Posterior cingulate gyrus (tissue), 11 donors: ENCODE results near the gene LRRC4C.
"Not testable (repeated sequence)": the region's sequence is repeated elsewhere in the genome, so short reads cannot be mapped to it uniquely, and the experiment has no call there.

Source experiments
- DNase-seq, 10 donors: peaks; one replicate each; pipeline versions ENCODE4 v3.0.0 to v3.0.0-alpha.2; 2020 to 2021; ENCODE audit warnings: mixed read lengths in 3 of 10
- intact Hi-C: fragments of 100-400 bp; cut with DNase I; formaldehyde crosslinking; loops from one replicate; pipeline ENCODE4 v1.15.1; 2023

The LRRC4C gene

GRCh38 chr11:40223596-40224330 lies 1235.7 kb downstream of the LRRC4C start:
- intact Hi-C loops: no loop called here
- DNase-seq: no peak

DNA sequence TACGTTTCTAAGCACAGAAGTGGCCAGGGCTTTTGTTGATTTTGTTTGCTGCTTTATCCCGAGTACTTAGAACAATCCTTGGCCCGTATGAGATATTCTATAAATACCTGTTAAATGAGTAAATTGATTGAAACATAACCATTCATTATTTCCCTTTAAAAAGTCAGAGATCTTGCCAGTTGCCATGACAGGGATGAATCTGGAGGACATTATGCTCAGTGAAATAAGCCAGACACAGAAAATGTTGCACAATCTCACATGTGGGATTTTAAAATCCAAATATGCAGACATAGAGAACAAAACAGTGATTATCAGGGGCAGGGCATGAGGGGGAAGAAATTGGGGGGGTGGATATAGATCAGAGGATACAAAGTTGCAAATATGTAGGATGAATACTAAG lies 1240.1 kb downstream of the LRRC4C start:
- intact Hi-C loops: no loop called here
- no peak for DNase-seq

DNA sequence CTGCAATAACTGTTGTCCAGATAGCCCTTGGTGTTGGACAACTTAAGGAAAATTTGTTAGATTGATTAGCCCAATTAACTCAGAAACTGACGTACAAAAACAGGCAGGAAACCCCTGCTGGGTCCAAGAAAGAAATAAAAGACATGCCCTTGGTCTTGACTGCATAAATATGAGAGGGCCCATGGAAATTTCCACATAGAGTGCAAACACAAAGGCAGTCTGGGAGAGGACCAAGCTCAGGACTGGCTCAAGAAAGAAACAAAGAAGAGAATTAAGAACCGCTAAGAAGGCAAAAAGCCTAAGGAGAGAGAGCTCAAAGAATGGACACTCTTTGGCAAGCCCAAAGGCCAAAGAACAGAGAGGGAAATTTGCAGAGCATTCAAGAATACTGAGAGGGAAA lies 1243.9 kb downstream of the LRRC4C start:
- intact Hi-C loops: no loop called here

DNA sequence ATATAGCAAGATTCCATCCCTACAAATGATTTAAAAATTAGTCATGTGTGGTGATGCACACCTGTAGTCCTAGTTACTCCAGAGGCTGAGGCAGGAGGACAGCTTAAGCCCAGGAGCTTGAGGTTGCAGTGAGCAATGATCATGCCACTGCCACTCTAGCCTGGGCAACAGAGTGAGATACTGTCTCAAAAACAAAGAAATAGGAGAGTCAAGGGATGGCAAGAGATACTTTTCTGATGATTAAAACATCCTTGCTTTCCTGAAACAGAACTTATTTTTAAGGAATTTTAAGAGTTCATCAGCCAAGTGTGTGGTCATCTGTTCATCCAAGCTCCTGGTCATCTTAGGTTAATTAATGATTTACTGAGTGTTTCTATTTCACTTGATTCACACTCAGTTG lies 1252.0 kb downstream of the LRRC4C start:
- no peak for DNase-seq
- intact Hi-C loops: no loop called here

More for the DNA sequence above, 1243.9 kb downstream of the LRRC4C start:
- no peak for DNase-seq

DNA sequence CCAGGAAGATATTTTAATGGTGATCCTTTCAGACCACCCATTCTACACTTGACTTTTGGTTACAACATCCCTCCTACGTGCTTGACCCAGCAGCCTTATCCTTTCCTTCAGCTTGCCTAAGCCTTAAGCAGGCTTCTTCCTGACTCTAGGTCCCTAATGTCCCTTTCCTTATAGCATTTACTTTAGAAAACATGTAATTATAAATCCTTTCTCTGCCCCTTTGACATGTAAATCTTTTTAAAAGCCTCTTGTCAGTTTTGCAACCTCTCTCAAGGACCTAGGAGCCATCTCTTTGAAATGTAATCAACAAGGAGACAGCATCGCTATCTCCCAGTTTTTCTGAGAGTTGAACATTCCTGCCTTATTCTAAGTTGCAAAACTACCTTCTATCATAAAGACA lies 1255.2 kb downstream of the LRRC4C start:
- DNase-seq: no peak
- intact Hi-C loops: no loop called here

GRCh38 chr11:40203606-40204005 lies 1255.8 kb downstream of the LRRC4C start:
- intact Hi-C loops: no loop called here
- DNase-seq: no peak

DNA sequence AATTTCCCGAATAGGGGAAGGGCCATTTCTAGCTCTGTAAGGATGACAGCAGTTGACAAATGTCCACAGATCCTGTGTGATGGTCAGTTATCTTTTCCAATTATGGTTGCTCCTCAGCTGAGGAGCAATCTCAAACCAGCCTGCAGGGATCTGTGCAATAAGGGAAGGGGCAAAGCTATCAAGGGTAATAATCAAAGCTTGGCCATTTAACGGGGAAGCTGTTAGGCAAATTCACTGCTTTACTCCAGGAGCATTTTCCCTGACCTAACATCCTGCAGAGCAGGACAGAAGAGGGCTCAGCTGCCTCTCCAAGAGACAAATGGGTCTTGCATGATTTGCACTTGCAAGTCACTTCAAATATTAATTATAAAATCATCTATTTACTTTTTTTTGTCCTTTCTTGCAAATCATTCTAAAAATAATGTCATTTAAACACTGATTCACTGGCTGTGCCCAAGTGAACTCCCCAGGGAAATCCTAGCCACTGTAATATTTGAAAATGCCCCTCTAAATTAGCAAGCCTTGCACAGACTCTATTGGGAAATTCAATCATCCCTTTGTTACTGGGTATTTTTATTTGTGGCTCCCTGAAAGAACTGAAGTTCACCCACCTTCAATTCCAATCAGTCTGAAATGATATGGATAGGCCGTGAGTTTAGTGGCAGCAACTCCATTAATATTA lies 1256.7 kb downstream of the LRRC4C start:
- intact Hi-C loops: no loop called here
- DNase-seq: no peak

GRCh38 chr11:40192590-40192989 lies 1266.9 kb downstream of the LRRC4C start:
- intact Hi-C loops: not testable (repeated sequence)
- DNase-seq: peak in 1 of 10 donors; percentile 23

GRCh38 chr11:40190294-40190693 lies 1269.2 kb downstream of the LRRC4C start:
- no peak for DNase-seq
- intact Hi-C loops: no loop called here

DNA sequence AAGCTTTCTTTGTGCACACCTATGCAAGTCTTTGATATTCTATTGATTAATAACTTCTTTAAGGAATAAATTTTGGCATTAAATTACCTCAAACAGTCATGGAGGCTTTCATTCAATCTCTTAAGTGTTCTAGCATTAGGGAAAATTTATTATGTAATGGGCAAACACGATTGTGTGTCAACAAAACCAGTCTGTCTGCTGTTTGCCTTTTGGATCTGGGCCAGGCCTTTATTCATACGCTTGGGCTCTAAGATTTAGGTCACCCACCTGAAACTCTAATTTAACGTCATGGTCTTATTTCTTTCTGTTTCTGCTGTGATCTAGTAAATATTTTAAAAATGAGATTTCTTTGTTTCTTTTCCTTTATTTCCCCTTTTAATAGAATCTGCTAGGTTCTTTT lies 1270.6 kb downstream of the LRRC4C start:
- DNase-seq: no peak
- intact Hi-C loops: loop anchor here (5.0 kb wide), 2 partner anchors 88 to 103 kb away; no protein-coding TSS in a partner anchor

DNA sequence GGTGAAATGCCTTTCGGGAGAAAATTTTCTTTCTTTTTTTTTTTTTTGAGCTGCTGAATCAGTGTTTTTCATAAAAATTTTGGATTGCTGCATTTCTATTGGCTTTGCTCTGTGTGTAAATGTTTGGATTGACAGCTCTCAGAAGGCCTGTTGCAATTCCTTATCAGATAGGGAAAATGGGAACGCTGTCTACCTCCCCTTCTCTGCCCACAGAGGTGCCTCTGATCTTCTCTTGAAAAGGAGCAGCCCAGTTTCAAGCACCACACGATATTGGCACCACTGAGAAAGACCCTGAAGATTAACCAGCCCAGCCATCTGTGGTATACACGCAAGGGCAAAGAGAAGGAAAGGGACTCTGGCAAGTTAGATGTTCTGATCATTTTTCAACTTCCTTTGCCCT lies 1272.2 kb downstream of the LRRC4C start:
- intact Hi-C loops: loop anchor here (5.0 kb wide), 2 partner anchors 90 to 105 kb away; no protein-coding TSS in a partner anchor
- DNase-seq: no peak

DNA sequence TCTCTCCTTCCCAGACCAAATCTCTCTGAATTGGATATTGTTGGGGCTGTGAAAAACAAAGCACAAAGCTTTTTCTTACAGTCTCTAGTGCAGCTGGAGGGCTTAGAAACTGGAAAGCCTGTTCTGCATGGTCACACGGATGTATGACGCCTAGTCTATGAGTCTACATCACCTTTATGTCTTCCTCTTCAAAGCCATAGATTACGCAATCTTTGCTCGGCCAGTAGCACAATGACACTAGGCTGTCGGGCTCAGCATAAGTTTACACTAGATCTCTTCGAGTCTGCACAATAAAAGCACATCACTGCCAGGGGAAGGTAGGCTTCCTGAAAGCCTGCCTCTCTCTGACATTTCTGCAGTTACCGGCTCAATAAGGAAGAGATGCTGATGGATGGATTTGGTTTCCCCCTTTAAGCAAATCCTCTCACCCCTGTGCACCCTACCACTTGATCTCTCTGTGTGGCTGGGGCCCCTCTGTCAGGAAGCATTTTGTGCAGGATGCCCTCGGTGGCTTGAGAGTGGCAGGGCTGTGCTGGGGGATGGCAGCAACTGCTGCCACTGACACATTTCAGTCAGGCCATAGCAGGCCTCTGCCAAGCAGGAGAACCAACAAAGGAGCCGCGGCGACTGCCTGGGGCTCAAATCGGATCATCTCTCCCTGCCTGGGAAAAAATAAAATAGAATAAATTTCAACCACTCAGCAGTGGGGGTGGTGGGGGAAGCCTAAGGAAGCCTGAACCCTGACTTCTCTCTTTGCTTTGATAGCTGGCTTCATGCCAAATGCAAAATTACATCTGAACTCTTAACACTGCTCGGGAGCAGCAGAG lies 1272.8 kb downstream of the LRRC4C start:
- peak in 9 of 10 donors; percentile 33 to 88 (median 45) for DNase-seq
- intact Hi-C loops: loop anchor here (5.0 kb wide), 2 partner anchors 91 to 106 kb away; no protein-coding TSS in a partner anchor

DNA sequence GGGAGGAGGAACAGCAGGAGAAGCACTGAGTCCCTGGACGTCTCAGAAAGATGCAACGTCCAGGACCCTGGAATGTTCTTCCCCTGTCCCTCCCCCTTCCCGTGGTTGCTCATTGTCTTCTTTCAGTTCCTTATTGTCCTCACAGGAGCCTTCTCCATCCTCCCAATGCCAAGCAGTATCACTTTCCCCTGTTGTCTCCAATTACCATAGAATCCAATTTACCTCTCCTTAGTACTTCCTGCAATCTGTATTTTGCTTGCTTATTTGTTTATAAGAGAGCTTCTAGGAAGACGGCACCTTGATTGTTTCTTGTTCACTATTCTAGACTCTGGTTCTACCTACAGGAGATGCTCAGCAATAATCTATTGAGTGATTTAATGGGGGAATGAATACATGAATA lies 1273.7 kb downstream of the LRRC4C start:
- DNase-seq: no peak
- intact Hi-C loops: loop anchor here (5.0 kb wide), 2 partner anchors 92 to 107 kb away; no protein-coding TSS in a partner anchor

- intact Hi-C loops: loop anchor here (5.0 kb wide), 1 partner anchor 46 kb away; no protein-coding TSS in a partner anchor
- DNase-seq: no peak
These were observed 1276.1 kb downstream of the LRRC4C start for GRCh38 chr11:40183073-40184064.

GRCh38 chr11:40179541-40179940 lies 1279.9 kb downstream of the LRRC4C start:
- intact Hi-C loops: no loop called here

DNA sequence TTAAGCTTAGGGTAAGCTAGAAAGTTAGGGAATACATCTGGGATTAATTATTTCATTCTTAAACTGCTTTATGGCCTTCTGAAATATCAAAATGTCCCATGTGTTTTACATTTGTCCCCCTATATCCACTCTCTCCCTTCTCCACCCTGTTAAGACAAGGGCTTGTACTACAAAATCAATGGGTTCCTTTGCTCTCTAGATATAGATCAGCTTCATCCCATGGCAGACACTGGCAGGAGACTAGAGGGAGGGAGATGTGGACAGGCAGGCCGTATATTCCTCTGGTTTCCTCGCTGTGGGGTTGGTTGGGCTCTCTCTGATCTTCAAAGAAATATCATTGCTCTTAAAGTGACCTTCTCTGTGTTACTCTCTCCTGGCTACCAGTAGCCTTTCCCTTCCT lies 1281.0 kb downstream of the LRRC4C start:
- no peak for DNase-seq
- intact Hi-C loops: no loop called here

More at GRCh38 chr11:40179541-40179940, 1279.9 kb downstream of the LRRC4C start:
- no peak for DNase-seq

DNA sequence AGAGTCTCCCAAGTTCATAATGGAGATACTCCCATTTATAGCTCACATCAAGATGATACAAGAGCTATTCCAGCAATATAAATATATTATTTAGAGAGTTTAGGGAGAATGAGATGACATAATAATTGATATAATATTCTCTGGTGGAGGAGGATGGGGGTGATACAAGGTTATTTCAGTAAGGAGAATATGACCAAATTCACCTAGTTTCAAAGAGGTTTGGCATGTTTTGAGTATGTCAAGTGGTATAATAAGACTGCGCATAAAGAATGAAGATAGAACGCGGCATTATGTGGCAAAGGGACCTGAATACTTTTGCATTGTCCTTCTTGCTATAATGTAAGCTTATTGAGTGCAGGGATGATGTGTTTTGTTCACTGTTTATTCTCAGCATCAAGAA lies 1283.5 kb downstream of the LRRC4C start:
- DNase-seq: no peak
- intact Hi-C loops: no loop called here

DNA sequence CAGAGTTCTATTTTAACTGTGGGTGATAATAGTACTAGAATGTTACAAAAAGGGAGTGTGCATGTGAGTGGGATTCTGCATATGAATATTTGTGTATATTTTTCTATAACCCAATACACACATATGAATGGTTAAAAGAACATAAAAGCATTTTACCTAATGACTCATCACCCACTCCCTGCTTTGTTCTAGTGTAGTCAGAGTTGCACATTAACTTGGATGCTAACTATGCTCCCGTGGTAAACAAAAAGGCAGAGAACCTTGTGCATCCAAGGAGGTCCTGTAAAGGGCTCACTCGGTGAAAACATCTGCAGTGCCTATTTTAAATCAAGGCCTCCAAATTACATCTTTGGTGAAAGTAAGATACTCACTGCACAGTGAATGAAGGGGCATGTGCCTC lies 1289.4 kb downstream of the LRRC4C start:
- intact Hi-C loops: no loop called here
- no peak for DNase-seq

GRCh38 chr11:40168414-40168813 lies 1291.0 kb downstream of the LRRC4C start:
- DNase-seq: no peak
- intact Hi-C loops: no loop called here

- DNase-seq, intact Hi-C loops: not testable (repeated sequence)
These were observed 1291.6 kb downstream of the LRRC4C start for GRCh38 chr11:40167805-40168204.
